Measurements from ENCODE around the gene ZNF608.

ZNF608 gene

DNA sequence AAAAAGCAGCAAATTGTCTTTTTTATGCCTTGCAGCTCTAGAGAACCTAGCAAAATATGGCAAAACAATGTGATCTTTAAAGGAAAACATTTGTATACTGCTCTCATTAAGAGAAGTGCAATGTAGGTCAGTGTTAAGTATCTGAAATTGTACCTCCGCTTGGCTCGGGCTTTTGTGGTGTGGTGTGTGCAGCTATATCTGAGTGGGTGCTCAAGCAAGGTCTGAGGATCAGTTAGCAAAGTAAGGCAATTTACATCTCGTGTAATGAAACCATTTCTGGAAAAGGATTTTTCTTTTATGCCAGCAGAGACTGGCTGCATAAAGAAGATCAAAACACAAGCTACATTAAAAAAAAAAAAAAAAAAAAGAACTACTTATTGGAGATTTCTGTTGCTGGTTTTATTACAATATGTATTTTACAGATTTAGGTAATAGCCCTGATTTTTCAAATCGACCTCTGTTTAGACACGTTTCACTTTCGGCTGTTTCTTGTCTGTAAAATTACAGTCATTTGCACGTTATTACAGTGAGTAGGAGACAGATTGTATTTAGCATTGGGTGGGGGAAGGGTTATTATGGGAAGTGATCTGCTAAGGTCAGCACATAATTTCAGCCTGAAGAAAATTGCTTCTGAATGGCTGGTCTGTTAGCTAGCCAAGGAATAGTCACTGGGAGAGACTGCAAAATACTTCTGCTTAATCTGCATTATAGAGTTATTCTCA lies 7.9 kb upstream of the ZNF608 start:
- DNase-seq = no peak

DNA sequence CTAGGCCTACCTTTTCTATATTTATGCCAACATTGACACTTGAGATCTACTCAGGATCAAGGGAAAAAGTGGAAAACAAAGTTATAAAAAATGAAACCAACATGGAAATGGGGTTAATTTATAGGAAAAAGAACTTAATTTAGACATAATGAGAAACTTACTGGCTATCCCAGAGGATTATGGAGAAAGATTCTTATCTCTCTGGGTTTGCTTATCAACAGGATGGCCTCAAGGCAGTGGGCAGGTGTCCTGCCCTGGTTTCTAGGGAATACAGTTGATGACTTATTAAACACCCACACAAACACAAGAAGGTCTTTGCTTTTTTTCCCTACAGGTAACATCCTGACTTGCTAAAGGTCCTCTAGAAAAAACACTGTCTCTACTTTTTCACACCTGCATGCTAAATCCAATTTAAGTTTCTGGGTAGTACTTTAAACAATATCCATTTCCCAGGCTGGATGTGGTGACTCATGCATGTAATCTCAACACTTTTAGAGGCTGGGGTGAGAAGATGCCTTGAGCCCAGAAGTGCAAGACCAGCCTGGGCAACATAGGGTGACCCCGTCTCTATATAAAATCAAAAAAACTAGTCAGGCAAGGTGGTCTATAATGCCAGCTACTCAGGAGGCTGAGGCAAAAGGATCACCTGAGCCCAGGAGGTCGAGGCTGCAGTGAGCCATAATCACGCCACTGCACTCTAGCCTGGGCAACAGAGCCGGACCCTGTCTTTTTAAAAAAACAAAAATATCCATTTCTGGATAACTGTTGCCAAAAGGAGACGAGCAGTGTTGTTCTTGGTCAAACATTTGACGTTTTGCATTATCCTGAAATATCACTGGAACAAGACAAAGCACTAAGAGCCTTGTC lies 6.6 kb upstream of the ZNF608 start:
- no peak for DNase-seq

DNA sequence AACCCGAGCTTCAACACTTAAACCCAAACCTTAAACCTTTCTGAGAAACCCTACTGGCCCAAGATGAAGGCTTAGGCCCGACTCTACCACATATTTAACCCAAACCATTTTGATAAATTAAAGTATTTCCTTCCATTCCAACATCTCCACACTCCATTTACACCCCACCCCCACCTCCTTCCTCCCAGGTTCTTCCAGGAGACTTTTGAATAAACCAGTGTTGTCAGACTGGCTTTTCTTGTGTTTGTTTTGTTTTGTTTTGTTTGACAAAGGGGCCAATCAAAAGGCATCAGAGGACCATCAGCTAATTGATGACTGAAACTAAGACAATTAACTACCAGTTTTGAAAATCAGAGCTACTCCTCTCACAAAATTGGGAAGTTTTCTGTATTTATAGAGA lies 4.6 kb upstream of the ZNF608 start:
- no peak for DNase-seq

DNA sequence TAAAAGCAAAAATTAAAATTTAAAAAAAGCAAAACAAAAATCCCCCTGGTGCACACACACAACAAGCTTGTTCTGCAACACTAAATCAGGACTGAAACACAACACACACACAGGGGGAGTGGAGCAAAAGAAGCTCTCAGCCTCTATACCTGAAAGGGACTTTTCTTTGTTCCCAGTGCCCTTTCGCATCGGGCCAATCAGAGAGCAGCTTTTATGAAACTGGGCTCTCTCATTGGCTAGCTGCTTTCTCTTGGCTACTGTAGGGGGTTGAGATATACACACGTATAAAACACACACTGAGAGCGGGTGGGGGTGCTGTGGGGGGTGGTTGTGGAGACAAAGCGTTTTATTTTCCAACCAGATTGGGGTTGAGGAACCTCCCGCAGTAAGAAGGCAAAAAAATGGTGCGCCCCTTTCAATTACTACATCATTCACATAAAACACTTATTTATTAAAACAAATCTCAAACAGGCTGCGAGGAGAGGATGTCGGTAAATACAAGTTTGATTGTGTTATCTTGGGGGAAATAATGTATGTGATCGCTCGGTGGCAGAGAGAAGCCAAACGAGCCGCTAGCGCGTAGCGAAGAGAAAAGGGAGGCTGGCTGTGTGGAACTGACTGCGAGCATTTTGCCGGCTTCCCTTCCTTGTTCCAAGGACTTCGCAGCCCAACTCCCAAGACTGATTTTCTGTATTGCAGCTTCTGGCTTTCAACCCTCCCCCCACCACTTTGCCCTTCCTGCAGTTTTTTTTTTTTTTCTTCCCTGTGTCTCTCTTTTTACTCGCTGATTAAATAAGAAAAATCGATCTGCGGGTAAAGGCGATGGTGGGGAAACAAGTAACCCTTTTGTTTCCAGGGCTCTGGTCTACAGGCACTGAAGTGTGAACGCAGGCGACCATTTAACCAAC lies 2.5 kb upstream of the ZNF608 start:
- DNase-seq = no peak

DNA sequence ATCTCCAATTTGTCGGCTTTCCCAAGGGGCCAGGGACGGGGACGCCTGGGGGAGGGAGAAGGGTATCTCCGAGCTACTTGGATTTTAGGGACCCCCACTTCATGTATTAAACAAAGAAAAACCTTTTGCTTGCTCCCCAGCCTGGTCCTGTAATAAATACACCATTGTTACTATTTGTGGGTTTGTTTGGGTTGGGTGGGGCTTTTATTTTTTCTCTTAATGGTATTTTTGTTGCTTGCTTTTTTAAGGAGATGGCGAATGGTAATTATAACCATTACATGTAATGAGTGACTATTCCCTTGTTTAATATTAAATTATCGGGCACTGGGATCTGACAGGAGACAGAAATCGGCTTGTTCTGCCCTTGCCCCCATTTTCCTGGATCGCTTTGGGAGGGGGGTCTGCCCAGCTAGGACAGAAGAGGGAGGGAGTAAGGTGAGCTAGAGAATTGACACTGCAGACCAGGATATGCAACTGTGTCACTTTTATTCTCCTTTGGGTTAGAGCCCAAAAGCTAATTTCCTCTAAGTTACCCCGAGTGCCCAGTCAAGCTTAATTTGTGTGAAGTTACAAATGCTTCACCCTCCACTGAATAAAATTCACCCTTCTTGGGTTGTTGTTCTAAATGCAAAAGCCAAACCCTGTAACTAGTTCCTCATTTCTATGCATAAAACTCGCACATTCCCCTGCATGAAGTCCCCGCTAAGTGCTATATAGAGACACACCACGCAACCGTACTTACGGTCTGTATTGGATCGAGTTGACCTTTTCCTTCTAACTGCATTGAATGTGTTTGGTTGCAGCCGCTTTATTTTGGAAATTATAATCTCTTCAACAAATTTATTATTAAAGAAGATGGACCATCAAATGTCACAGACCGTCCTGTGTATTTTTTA lies 1.6 kb upstream of the ZNF608 start:
- no peak for DNase-seq

DNA sequence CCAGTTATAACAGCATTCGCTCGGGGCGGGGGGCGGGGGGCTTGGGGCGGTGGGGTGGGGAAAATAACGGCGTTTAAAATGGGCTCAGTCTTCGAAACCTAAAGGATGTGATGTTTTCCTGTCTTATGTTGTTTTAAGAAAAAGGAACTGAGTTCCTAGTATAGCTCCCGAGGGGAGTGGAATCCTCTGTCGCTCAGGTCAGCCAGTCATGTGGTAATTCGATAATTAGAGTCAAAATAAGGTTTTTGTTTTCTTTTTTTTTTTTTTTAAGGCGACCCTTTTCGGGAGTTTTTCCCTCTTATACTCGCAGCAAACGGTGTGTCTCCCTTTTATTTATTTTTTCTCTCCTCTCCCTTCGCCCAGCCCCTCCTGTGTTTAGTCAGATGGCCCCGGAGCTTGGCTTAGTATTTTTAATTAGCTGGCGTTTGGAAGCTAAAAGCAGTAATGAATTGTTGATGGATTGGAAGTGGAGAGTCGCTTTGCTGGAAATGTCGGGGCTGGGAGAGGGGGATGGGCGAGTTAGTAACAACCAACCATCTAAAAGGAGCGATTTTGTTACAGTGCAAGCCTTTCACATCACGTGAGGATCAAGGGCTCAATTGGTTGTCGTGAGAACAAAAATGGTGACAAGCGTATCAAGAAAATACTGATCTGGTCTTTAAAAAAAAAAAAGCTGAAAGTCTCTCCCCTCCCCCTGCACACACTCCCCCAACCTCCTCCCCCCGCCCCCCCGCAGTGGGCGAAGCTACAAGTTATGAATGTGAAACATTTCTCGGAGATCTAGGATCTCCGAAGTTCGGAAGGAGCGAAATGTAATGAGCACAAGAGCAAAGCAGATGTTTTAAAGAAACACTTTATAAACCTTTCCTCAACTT lies 714 bp upstream of the ZNF608 start:
- DNase-seq = no peak

DNA sequence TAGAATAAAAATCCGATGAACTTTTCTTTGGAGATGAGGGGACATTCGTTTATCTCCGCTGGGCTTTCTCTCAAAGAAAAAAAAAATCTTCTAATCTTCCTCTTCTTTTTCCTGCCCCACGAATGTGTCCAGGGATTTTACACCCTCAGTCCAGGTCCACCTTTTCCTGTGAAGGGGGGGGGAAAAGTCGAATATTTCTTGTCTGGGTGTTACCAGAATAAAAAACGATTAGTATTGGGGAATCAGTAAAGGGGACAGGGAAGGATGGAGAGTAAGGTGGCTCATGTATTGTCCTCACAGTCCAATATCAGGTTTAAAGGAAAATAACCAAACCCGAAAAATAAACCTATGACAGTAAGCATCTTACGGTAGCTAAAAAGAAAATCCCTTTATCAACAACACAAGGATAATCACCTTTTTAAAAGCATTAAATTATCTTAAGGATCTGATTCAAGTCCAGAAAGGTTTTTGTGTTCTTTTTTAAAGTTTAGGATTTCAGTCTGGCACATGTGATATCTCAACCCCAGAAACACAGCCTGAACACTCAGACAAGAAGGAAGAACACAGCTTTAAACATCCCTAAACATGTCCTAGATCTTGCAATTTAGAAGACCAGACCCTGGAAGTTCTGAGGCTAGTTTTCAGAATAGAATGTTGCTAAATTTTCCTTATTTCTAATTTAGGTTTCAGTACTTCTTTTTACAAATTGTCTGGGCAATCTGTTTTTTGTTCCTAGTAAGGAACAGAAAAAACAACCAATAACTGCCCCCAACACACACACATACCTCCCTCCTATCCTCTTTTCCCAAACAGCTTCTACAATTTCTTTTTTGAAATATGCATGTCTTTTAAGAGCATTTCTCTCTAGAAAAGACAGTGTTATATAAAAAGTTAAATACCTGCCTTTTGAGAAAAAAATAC lies 1.2 kb downstream of the ZNF608 start:
- DNase-seq = no peak

DNA sequence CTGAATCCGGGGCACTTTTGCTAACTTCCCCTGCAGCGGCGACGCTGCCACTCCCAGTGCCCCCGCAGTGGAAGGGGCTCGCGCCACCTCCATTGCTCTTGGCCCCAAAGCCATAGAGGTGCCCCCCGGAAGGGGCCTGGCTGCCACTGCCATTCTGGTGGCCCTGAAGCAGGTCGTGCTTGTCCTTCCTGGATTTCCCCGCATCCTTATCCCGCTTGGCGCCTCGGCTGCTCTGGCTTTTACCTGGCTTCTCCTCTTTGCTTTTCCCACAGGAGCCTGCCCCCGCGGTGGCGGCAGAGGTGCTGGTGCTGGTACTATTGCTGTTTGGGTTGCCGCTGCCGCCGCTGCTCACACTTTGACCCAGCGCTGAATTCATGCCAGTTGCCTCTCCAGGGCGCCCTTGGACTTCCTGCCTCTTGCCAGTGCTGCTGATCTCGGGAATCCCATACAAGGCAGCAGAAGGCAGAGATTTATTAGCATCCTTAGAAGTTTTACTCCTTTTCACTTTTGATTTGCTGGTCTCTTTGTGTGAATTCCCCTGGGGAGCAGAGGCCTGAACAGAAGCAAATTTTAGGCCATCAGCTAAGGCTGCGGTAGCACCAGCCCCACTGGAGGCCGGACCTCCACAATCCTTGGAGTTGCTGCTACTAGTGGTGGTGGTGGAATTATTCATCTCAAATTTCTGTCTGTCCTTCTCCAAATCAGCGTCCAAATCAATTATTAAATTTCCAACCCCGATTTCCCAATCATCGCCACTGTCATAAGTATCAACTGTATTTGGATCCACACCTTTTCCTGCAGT lies 2.1 kb downstream of the ZNF608 start:
- DNase-seq = no peak

DNA sequence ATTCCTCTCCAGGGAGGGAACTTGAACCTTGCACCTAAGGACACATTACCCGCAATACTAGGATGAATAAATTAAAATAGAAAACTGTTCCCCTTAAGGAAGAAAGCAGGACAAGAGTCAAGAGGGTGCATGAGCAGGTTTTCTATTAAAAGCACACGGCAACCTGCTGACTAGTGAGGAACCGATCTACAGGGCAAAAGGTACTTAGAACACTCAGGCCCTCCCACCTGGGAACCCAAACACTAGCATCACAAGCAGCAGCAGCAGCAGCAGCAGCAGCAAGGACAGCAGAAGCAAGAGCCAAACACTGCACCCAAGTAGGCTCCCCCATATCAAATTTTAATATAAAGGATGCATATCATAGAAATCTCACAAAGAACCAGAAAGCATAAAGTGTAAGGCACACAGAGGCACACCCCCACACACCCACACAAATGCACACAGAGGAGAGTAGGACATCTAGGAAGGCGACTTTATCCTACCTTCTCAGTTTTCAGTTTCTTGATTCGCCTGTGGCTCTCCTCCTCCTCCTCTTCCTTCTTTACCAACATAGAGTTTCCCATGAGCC lies 2.8 kb downstream of the ZNF608 start:
- no peak for DNase-seq

DNA sequence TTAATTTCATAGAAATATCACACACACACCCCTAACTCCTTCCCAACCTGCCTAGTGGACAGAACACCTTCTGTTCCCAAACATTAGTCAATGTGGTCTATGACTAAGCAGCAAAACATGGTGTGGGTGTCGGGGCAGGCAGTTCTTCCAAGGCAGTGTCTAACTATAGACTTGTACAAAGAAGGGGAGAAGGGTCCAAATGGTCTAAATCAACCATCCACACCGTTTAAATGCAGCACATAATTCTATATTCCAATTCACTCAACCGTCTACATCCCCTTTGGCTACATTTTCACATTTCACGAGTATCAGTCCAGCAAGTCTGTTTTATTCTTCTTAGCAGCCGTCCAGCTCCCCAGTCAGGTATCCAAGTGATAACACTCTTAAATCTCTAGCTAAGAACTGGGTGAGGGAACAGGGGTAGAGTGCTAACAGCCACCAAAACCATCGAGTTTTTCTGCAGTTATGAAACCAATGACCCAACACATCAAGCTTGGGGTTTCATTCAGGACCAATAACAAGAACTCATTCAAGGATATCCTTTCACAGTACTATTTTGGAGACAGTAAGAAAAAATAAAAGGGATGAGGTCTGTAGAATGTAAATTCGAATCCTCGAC lies 3.3 kb downstream of the ZNF608 start:
- no peak for DNase-seq

DNA sequence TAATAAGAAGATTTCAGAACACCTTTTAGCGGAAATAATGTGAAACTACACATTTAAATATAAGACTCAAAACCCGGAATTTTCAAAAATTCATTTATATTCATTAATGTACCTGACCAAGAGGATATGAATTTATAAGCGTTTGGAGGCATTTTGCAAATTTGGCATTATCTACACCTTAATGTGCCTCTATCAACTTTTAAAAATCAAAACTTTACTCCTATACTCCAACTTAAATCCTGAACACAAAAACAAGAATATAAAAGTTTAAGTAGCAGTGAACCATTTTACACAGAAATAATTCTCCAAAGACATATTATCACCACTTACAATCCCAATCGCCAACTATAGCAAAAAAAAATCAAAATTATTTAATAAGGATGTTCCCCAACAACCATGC lies 3.9 kb downstream of the ZNF608 start:
- no peak for DNase-seq

DNA sequence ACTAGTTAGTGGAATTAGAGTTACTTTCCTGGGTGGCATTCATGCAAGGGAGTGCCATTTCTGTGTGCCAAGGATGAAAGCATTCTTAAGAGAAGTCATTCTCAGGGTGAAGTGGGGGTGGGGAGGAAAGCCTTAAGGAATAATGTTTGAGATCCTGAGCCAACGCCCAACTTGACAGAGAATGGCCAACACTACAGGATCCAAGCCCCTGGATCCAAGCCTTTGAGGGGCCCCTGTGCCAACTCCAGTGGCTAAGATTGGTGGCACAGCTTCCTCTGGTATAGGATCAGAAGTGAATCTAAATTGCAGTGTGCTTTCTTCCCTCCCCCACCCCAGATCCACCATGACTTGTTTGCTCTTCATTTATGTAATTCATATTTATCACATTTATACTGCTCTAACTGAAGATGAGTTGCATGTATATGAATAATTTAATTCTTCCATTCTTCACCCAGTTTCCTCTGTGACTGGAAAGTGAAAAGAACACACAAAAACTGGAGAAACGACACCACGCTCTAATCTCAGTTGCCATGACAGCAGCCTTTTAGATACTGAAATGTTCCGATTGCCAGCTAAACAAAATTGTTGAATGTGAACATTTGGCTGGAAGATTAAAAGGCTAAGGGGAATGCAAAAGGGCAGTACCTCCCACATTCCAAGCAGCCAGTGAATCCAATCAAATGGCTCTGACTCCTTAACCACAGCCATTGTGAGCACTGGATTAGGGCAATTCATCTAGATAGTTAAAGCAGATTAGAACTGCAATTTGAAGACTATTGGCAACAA lies 4.5 kb downstream of the ZNF608 start:
- DNase-seq = no peak

DNA sequence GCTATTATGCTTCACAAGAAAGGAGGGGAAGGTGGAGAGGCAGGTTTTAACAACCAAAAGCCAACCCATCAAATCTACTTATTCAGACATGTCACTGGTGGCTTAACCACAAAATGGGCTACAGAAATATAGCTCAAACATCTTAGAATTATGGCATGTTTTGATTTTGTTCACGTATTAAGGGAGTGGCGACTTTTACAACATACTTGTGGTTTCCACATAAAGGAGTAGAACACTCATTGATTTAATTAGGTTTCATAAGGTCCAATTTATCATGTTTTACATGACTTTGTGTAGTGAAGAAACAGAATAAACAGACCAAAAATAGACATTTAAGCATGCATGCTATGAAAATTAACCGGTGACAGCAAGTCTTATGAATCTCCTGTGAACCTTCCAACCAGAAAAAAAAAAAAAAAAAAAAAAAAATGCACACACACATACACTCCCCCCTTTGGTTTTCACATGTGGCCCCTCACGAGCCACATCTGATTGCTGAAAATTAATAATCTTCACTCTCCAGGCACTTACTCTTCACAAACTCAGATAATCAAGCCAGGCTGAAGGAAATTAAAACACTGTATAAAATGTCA lies 5.4 kb downstream of the ZNF608 start:
- DNase-seq = no peak

DNA sequence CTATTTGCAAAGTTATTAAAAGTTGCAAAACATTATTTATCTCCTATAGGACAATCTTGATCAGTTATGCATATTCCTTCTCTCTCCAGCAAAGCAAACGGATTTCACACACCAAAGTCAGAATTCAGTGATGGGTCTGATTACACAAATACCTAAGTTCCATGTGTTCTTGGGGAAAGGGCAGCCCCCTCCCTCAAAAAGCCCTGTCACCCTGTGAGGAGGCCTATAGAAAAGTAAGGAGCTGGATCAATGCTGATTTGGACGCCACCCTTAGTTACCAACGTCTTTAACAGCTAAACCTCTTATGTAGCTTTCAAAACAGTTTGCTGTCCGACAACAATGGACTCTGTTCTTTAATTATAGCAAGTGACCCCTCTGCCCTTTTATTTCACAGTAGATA lies 6.4 kb downstream of the ZNF608 start:
- no peak for DNase-seq

DNA sequence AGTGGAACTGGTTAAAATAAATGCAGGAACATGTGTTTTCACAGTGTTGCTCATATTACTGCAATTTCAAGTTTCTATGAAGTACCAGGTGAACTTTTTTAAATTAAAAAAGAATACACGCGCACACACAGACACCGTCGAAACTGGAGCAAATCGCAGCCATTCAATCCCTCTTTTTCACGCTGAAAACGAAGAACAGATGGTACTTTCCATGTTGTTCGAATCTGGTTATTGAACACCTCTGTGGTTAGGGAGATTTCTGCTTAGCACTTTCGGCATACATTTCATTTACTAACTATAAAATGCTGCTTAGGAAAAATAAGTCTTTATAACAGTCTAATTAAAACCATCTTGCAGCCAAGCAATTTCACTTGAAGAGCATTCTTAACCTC lies 6.8 kb downstream of the ZNF608 start:
- DNase-seq = no peak

DNA sequence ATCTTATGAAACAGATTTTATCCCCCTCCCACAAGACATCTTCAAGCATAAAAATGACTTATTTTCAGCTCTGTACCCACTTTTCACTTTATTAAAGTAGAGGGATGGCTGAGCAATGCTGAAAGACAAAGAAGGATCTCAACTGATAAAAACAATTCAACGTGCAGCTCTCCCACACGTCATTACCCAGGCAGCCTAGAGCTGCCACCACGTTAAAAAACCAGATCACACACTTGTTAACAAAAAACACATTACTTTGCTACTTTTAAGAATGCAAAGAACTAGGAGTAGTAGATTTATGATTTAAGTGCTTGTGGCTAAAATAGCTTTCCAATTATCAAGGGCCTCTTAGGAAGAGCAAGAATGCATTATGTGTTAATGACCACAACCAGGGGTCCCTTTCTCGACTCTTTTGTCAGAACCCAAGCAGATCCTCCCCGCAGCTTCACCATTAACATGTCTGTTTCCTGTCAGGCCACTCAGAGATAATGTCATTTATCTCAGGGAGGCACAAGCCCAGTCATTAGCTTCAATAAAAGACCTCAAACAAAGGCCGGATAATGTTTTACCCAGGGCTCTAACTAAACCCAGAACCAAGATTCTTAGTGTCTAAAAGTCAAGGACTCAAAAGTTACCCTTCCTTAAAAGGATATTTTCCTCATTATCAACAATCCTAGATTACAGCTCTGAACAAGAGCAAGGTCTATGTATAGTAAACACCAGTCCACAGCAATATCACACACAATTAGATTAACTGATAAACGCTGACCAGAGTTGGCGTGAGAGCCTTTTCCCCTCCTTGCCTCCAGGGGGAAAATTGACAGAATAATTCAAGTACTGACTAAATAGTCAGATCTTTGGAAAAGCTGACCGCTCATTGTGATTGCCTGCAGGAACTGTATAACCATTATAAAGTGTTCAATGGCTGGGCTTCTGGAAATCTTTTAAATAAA lies 7.5 kb downstream of the ZNF608 start:
- DNase-seq = no peak

Measured in activated CD8-positive, alpha-beta memory T cell treated with anti-CD3 and anti-CD28 coated beads, Interleukin-2, amount 50 U/mL, for 48 hours (primary cell).